NCI-H510A treated with DMSO at 0.1 percent for 48 hours (cell line): Measurements from ENCODE around the gene MOB3A.
A peak's percentile ranks its signal among the peaks of the same experiment; 100 is the strongest.
"Not testable (repeated sequence)": the region's sequence is repeated elsewhere in the genome, so short reads cannot be mapped to it uniquely, and the experiment has no call there.

ENCODE experiments used
- DNase-seq: peaks from one replicate; lab custom pipeline; 2025; lab: John Stamatoyannopoulos, UW

Gene MOB3A

GRCh38 chr19:2096034-2096479 lies at the start of gene MOB3A:
Gene MOB3A, minus strand, starts transcription at chr19:2096326. Its CDS starts 17,766 bp downstream, at chr19:2078560.
- DNase-seq = peak; percentile 61

GRCh38 chr19:2145831-2146241 lies 49.7 kb upstream of the MOB3A start:
- no peak for DNase-seq

GRCh38 chr19:2144190-2144589 lies 48.1 kb upstream of the MOB3A start:
- DNase-seq = no peak

DNA sequence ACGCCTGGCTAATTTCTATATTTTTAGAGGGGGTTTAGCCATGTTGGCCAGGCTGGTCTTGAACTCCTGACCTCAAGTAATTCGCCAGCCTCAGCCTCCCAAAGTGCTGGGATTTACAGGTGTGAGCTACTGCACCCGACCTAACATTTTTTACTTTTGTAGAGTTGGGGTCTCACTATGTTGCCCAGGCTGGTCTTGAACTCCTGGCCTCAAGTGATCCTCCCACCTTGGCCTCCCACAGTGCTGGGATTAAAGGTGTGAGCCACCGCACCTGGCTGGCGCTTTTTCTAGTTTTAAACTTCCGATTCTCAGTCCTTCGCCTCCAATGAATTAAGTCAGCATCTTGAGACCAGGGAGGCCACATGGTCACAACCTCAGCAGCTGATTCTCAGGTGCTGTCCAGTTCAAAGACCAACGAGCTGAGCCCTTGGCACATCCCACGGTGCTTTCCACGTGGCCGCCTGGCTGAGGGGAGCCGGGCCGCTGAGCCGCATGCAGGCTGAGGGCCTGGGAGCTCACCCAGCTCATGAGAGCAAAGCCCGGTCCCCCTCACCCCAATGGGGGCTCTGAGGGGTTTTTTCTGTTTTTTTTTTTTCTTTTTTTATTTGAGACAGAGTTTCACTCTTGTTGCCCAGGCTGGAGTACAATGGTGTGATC lies 46.2 kb upstream of the MOB3A start:
- no peak for DNase-seq

DNA sequence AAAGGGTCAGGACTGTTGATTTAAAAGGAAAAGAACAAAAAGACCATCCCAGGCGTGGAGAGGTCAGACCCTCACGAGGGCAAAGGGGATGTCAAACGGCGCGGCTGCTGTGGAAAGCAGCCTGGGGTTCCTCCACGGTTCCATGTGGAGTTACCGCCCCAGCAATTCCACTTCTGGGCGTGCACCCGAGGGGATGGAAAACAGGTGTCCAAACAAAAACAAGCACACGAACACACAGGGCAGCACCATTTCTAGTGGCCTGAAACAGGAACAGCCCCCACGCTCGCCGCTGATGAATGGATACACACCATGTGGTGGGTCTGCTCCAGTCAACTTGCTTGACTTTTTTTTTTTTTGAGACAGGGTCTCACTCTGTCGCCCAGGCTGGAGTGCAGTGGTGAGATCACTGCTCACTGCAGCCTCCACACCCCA lies 44.0 kb upstream of the MOB3A start:
- no peak for DNase-seq

GRCh38 chr19:2139385-2140137 lies 43.4 kb upstream of the MOB3A start:
- DNase-seq = no peak

GRCh38 chr19:2138061-2138728 lies 42.1 kb upstream of the MOB3A start:
- DNase-seq = no peak

DNA sequence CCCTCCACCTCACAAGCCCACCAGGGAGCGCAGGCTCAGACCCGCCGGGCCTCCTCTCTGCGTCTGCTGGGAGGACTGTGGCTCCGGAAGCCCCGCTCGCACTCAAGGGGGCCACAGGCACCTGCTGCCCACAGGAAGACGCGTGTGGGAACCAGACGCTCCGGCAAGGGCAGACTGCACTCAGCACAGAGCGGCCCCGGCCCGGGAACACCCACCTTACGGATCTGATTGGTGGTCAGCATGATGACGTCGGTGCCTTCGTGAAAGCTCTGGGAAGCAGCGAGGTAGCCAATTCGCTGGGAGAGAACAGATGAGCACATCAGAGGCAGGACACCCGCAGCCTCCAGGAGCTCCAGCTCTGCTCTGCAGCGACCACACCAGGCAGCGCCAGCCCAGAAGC lies 40.7 kb upstream of the MOB3A start:
- no peak for DNase-seq

GRCh38 chr19:2135474-2136402 lies 39.6 kb upstream of the MOB3A start:
- no peak for DNase-seq

DNA sequence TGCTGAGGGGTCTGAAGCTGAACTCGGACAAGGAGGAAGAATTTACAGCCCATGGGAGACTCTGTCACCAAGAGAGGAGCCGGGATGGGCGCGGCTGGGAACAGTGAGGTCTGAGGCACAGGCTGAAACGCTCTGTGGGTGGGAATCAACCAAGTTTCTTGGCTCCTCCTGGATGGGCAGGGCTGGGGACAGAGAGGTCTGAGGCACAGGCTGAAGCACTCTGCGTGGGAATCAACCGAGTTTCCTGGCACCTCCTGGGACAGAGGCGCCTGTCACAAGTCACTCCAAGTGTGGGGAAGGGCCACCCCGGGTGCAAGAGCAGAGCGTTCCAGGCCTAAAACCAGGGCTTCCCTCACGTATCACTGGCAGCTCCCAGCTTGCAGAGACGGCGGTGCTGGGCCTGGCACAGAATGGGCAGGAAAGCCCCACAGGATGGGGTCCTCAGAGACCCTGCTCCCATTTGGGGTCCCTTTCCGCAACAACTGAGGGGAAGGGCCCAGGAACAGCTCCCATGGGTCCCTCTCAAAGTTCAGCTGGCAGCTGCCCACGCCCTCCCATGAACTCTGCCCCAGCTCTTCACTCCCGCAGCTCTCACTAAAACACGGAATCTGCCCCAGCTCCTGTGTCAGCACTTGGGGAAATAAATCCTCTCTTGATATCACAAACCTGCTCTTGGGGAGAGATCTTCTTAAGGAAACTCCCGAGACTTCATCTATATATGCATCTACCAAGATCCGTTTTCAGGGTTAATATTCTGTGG lies 36.8 kb upstream of the MOB3A start:
- DNase-seq = no peak

GRCh38 chr19:2132191-2132590 lies 36.1 kb upstream of the MOB3A start:
- no peak for DNase-seq

DNA sequence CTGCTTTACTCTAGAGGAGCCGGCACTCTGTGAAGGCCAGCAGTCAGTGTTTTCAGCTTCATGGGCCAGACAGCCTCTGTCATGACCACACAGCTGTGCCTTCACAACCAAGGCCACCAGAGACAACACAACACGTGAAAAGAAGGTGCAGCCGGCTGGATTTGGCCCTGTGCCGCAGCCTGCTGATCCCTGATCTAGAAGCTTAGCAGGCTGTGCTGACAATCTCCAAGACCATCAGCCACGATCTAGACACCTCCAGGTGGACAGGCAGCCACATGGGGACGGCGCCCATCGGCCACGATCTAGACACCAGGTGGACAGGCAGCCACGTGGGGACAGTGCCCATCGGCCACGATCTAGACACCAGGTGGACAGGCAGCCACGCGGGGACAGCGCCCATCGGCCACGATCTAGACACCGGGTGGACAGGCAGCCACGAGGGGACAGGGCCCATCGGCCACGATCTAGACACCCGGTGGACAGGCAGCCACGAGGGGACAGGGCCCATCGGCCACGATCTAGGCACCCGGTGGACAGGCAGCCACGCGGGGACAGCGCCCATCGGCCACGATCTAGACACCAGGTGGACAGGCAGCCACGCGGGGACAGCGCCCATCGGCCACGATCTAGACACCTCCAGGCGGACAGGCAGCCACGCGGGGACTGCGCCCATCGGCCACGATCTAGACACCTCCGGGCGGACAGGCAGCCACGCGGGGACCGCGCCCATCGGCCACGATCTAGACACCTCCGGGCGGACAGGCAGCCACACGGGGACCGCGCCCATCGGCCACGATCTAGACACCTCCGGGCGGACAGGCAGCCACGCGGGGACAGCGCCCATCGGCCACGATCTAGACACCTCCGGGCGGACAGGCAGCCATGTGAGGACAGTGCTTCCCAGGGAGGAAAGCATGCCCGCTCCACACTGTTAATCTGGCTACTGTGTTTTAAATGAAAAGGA lies 35.2 kb upstream of the MOB3A start:
- DNase-seq = not testable (repeated sequence)

DNA sequence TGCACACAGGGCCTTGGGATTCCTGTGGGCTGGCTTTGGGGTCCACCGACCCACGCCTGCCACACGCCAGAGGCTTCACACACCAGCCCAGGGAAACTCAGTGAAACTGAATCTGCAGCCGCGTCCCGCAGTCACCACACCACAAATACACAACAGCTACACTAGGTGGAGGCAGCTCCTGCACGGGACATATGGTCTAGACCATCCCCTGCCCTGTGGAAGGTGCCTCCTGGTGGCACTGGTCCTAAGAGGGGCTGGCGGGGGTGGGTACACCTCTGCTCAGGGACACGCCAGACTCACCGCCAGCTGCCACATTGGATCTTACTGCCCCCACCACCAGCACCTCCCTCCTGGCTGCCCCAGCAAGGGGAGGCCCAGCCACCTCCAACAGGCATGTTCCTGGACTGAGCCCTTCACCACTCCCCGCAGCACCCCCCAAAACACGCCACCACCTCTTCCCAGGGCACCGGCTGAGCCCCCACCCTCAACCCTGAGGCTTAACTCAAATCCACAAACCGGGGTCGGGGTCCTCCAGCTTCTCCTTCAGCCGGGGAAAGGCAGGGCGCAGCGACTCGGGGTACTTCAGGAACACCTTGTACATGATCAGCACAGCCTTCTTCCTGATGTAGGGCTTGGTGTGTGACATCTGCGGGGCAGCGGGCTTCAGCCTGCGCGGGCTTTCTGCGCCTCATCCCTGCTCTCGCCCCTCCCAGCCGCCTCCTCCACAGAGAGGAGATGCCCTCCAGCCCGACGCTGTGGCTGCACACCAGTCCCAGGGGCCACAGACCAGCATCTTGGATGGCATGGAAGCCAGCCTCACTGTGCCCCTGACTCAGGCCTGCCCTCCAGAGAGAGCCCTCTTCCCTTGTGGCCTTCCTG lies 34.0 kb upstream of the MOB3A start:
- no peak for DNase-seq

GRCh38 chr19:2129486-2129885 lies 33.4 kb upstream of the MOB3A start:
- DNase-seq = no peak

DNA sequence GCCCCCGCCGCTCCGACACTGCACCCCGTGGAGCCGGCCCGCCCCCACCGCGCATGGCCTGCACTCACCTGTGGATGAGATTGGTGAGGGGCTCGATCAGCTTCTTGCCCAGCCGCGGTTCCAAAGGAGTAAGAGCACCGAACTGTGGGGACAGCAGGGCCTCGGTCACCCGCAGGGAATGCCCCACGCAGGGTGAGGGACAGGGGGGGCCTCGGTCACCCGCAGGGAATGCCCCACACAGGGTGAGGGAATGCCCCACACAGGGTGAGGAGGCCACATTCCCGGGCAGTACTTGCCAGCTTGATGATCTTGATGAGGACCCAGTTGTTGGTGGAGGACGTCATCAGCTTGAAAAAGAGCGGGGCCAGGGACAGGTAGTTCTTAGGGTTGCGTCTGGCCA lies 32.9 kb upstream of the MOB3A start:
- DNase-seq = no peak

DNA sequence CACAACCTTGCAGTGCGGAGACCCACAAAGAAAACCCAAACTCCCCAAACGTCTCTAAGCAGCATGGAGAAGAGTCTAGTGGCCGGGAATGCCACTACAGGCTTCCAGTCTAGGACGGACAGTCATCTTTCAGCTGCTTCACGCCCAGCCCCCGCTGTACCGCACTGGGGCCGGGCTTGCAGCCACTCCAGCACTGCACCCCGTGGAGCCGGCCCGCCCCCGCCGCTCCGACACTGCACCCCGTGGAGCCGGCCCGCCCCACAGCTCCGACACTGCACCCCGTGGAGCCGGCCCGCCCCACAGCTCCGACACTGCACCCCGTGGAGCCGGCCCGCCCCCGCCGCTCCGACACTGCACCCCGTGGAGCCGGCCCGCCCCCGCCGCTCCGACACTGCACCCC lies 32.1 kb upstream of the MOB3A start:
- DNase-seq = not testable (repeated sequence)

GRCh38 chr19:2127758-2128157 lies 31.6 kb upstream of the MOB3A start:
- no peak for DNase-seq

GRCh38 chr19:2126879-2127518 lies 30.9 kb upstream of the MOB3A start:
- no peak for DNase-seq
